SK-N-SH (cell line): ENCODE results near the gene GPR180. TPM values are rescaled to one million over a fixed set of nuclear protein-coding genes. Genes with fewer than 3 reads are reported as not detected.
A peak's percentile ranks its signal among the peaks of the same experiment; 100 is the strongest.

Source experiments
- CTCF ChIA-PET: fragments of 300-600, 350-600 bp; formaldehyde crosslinking; extraction: SDS; loops from one replicate; lab custom pipeline; 2021; lab: Yijun Ruan, JAX
- POLR2A ChIA-PET: fragments of 350-600 bp; sonication (Branson Sonifier 250); formaldehyde crosslinking; extraction: SDS; loops from one replicate; lab custom pipeline; 2020; ENCODE audit warnings: antibody characterized with exemption, inconsistent platforms; lab: Yijun Ruan, JAX
- DNase-seq: peaks from one replicate; pipeline ENCODE4 v3.0.0; 2012
- H2AFZ ChIP-seq: fragments of 200-600 bp; sonication (generic); 2 replicates; pipeline ENCODE4 v1.8.1; 2016; ENCODE audit warnings: antibody characterized with exemption, mild to moderate bottlenecking, low read depth
- H3F3A ChIP-seq: fragments of 200-600 bp; sonication (generic); replicated peaks from 2 replicates; pipeline ENCODE3; 2016; ENCODE audit warnings: antibody characterized with exemption, mild to moderate bottlenecking; ENCODE audit not compliant: insufficient read depth
- H3K27ac ChIP-seq, 2 experiments: fragments of 200-500 bp in 1 of 2; fragments of 200-600 bp in 1 of 2; sonication (Bioruptor generic) in 1 of 2; sonication (generic), shearing (Covaris generic) in 1 of 2; 2 replicates each; pipeline versions ENCODE4 v1.5.1 to v1.6.1; 2014 to 2016; ENCODE audit warnings: low read depth in 2 of 2, inconsistent platforms in 1 of 2, low read length in 1 of 2, mild to moderate bottlenecking in 1 of 2, mixed read lengths in 1 of 2
- H3K27me3 ChIP-seq: fragments of 200-600 bp; sonication (generic), shearing (Covaris generic); 2 replicates; pipeline ENCODE4 v1.6.1; 2016; ENCODE audit warnings: mixed run types; ENCODE audit not compliant: insufficient read depth
- H3K36me3 ChIP-seq, 2 experiments: fragments of 200-500 bp in 1 of 2; fragments of 200-600 bp in 1 of 2; sonication (Bioruptor generic) in 1 of 2; sonication (generic) in 1 of 2; replicated peaks in 1 of 2; 2 replicates each; pipeline versions ENCODE3 to v1.5.1; 2014 to 2016; ENCODE audit warnings: low read length in 1 of 2, mild to moderate bottlenecking in 1 of 2; ENCODE audit not compliant: insufficient read depth in 2 of 2, control insufficient read depth in 1 of 2
- H3K4me1 ChIP-seq, 2 experiments: fragments of 200-500 bp in 1 of 2; fragments of 200-600 bp in 1 of 2; sonication (Bioruptor generic) in 1 of 2; sonication (generic), shearing (Covaris generic) in 1 of 2; 2 replicates each; pipeline versions ENCODE4 v1.5.1 to v1.6.1; 2014 to 2016; ENCODE audit warnings: low read depth in 1 of 2, low read length in 1 of 2, mixed run types in 1 of 2; ENCODE audit not compliant: insufficient read depth in 2 of 2, control insufficient read depth in 1 of 2
- H3K4me2 ChIP-seq: fragments of 200-600 bp; sonication (generic), shearing (Covaris generic); 2 replicates; pipeline ENCODE4 v1.6.1; 2017; ENCODE audit warnings: mixed run types
- H3K4me3 ChIP-seq, 2 experiments: fragments of 200-500 bp in 1 of 2; fragments of 200-600 bp in 1 of 2; sonication (Bioruptor generic) in 1 of 2; sonication (generic), shearing (Covaris generic) in 1 of 2; 2 replicates each; pipeline versions ENCODE4 v1.5.1 to v1.8.1; 2014 to 2016; ENCODE audit warnings: low read depth in 2 of 2, inconsistent platforms in 1 of 2, low read length in 1 of 2, mild to moderate bottlenecking in 1 of 2, mixed read lengths in 1 of 2, moderate library complexity in 1 of 2
- H3K79me2 ChIP-seq: fragments of 200-600 bp; sonication (generic); 2 replicates; pipeline ENCODE4 v1.8.1; 2017; ENCODE audit warnings: mild to moderate bottlenecking; ENCODE audit not compliant: insufficient read depth
- H3K9ac ChIP-seq: fragments of 200-600 bp; sonication (generic); 2 replicates; pipeline ENCODE4 v1.6.1; 2017; ENCODE audit warnings: mixed run types
- H3K9me2 ChIP-seq: fragments of 200-600 bp; sonication (generic); 2 replicates; pipeline ENCODE4 v1.6.1; 2017; ENCODE audit warnings: mixed run types
- H3K9me3 ChIP-seq: fragments of 200-600 bp; sonication (generic); 2 replicates; pipeline ENCODE4 v1.6.1; 2017; ENCODE audit warnings: mixed run types, mild to moderate bottlenecking, moderate library complexity
- H4K20me1 ChIP-seq: fragments of 200-600 bp; sonication (generic); 2 replicates; pipeline ENCODE4 v1.6.1; 2017; ENCODE audit warnings: mild to moderate bottlenecking, mixed run types; ENCODE audit not compliant: insufficient read depth
- ELF1 ChIP-seq: IDR thresholded peaks from 2 replicates; pipeline ENCODE4 v1.4.0; 2012
- FOXM1 ChIP-seq: IDR thresholded peaks from 2 replicates; pipeline ENCODE4 v1.4.0; 2012; ENCODE audit warnings: low read depth, mild to moderate bottlenecking
- JUND ChIP-seq: IDR thresholded peaks from 2 replicates; pipeline ENCODE4 v1.4.0; 2012
- MXI1 ChIP-seq: IDR thresholded peaks from 2 replicates; pipeline ENCODE4 v1.6.1; 2012; ENCODE audit warnings: mild to moderate bottlenecking, low read depth, low read length, improper control_type of control experiment
- PBX3 ChIP-seq: IDR thresholded peaks from 2 replicates; pipeline ENCODE4; 2012
- REST ChIP-seq: IDR thresholded peaks from 2 replicates; pipeline ENCODE4 v1.6.1; 2012; ENCODE audit warnings: mild to moderate bottlenecking, low read depth, low read length, moderate library complexity
- RFX5 ChIP-seq: IDR thresholded peaks from 2 replicates; pipeline ENCODE4 v1.6.1; 2012; ENCODE audit warnings: mild to moderate bottlenecking, improper control_type of control experiment, low read length
- SIN3A ChIP-seq: IDR thresholded peaks from 2 replicates; pipeline ENCODE4 v1.6.1; 2012; ENCODE audit warnings: low read depth, mild to moderate bottlenecking, low read length, moderate library complexity, borderline replicate concordance
- TAF1 ChIP-seq: IDR thresholded peaks from 2 replicates; pipeline ENCODE4 v1.6.1; 2012; ENCODE audit warnings: low read depth, mild to moderate bottlenecking, low read length, moderate library complexity, borderline replicate concordance
- TEAD4 ChIP-seq: IDR thresholded peaks from 2 replicates; pipeline ENCODE4 v1.4.0; 2012; ENCODE audit warnings: mild to moderate bottlenecking, borderline replicate concordance; ENCODE audit not compliant: insufficient read depth
- USF2 ChIP-seq: fragments of 150-350 bp; IDR thresholded peaks from 2 replicates; pipeline ENCODE4 v1.6.1; 2017; ENCODE audit warnings: antibody characterized with exemption, low read length, low read depth, borderline replicate concordance
- WGBS: methylation state at CpG from one replicate; pipeline ENCODE4 v1.1.6; 2017; ENCODE audit warnings: low lambda C conversion rate; 5-methylcytosine and 5-hydroxymethylcytosine counted together
- polyA plus RNA-seq, 3 experiments: library from polyadenylated mRNA; depleted of rRNA; stranded (reverse); fragments of >200 nt; gene quantifications; 2 replicates each; pipeline ENCODE4 v1.2.3, GENCODE V29; 2012

GPR180 gene
- polyA plus RNA-seq, 1 of the 3 experiments (the other 2 are of a cell fraction), result 1.8 TPM

GRCh38 chr13:94595950-94596574 is 5.6 kb upstream of the GPR180 start, which contains the start of gene TGDS (continued):
- TF ChIP-seq REST (peak; percentile 28; the same call in 1 of the 2 replicates), PBX3 (no peak), MXI1 (peak; percentile 90), TAF1 (peak; percentile 94), TEAD4 (no peak), USF2 (no peak), RFX5 (peak; percentile 16; the same call in 1 of the 2 replicates), ELF1 (peak; percentile 73)
- TF ChIP-seq, all 33 proteins: peak for 16

- peak overlapping the region; percentile 98 for H2AFZ ChIP-seq
- peak overlapping the region in 1 of 2 experiments; percentile 43; a peak in 1 of 4 replicates for H3K27ac ChIP-seq
- H3K9me3 ChIP-seq, result no peaks in the 10 kb centered on the region
- H3K4me3 ChIP-seq, result peak overlapping the region; percentile 81 to 96
- no peaks in the 10 kb centered on the region for H3K9me2 ChIP-seq
- CTCF ChIA-PET, result interaction anchor here (0.8 to 1.8 kb wide), 3 partner anchors 18 to 161 kb away, joined by 3 to 4 read pairs (median 4); no protein-coding TSS in a partner anchor
- TF ChIP-seq PBX3 (no peak), JUND (no peak), SIN3A (no peak), FOXM1 (no peak), TEAD4 (no peak)
- H3F3A ChIP-seq, result no peaks in the 10 kb centered on the region
- H3K4me1 ChIP-seq, result peaks cover 0 to 14% of the 10 kb centered on the region in 2 experiments; a peak in 3 of 4 replicates
- H3K36me3 ChIP-seq, result peaks cover 6 to 10% of the 10 kb centered on the region in 2 experiments
- H3K27me3 ChIP-seq, result no peaks in the 10 kb centered on the region
- H3K79me2 ChIP-seq, result peaks cover 38% of the 10 kb centered on the region; the same call in 1 of the 2 replicates
- peak overlapping the region; percentile 83 for H3K4me2 ChIP-seq
- POLR2A ChIA-PET, result interaction anchor here (0.7 to 1.5 kb wide), 5 partner anchors 9 to 764 kb away, joined by 3 to 22 read pairs (median 3); no protein-coding TSS in a partner anchor
- WGBS, result 57% methylated on average over 9 of the region's 20 CpGs
- H4K20me1 ChIP-seq, result no peaks in the 10 kb centered on the region
- 0 out of 2 replicates have a peak overlapping the region, but pooled peaks have one; percentile 84 for H3K9ac ChIP-seq
- DNase-seq, result no peak
Observed at GRCh38 chr13:94596575-94596971, 5.1 kb upstream of the GPR180 start.
